Body of pancreas (tissue), 4 donors: ENCODE data around the gene ZNF423.

ENCODE experiments used
- POLR2A ChIP-seq, 3 donors: fragments of 450-650 bp; IDR thresholded peaks; one replicate each; pipeline ENCODE4 v1.6.1; 2016; ENCODE audit warnings: antibody characterized with exemption in 3 of 3, mild to moderate bottlenecking in 2 of 3
- TF ChIP-seq, protein P1 (sequence below), 7 experiments: fragments of 450-650 bp in 4 of 7; fragments of 200-600 bp in 3 of 7; sonication (generic) in 3 of 7; IDR thresholded peaks; one replicate each; pipeline ENCODE4 v1.5.1; 2016 to 2019; ENCODE audit warnings: antibody characterized with exemption in 7 of 7

GRCh38 chr16:49554681-49555080, 301.2 kb downstream of the ZNF423 start:
- TF ChIP-seq POLR2A (IDR thresholded peaks at IDR 0.05) = no peak
- TF ChIP-seq, protein P1, sequence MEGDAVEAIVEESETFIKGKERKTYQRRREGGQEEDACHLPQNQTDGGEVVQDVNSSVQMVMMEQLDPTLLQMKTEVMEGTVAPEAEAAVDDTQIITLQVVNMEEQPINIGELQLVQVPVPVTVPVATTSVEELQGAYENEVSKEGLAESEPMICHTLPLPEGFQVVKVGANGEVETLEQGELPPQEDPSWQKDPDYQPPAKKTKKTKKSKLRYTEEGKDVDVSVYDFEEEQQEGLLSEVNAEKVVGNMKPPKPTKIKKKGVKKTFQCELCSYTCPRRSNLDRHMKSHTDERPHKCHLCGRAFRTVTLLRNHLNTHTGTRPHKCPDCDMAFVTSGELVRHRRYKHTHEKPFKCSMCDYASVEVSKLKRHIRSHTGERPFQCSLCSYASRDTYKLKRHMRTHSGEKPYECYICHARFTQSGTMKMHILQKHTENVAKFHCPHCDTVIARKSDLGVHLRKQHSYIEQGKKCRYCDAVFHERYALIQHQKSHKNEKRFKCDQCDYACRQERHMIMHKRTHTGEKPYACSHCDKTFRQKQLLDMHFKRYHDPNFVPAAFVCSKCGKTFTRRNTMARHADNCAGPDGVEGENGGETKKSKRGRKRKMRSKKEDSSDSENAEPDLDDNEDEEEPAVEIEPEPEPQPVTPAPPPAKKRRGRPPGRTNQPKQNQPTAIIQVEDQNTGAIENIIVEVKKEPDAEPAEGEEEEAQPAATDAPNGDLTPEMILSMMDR (IDR thresholded peaks at IDR 0.05) = no peak
